ENCODE data around the gene TRAM2. TPM values are rescaled to one million over a fixed set of nuclear protein-coding genes. Genes with fewer than 3 reads are reported as not detected.

Gene TRAM2
- polyA plus RNA-seq, 4 donors = 45.8 to 52.9 (median 48.1) TPM

- peak in 2 of 4 donors; percentile 73 to 76 for DNase-seq (ENCODE audit: low read depth in 4 of 4, low spot score in 3 of 4)
Measured at GRCh38 chr6:52595000-52595795, 18.3 kb upstream of the TRAM2 start.

- no peak for DNase-seq (ENCODE audit: low read depth in 4 of 4, low spot score in 3 of 4)
Measured at GRCh38 chr6:52594221-52594620, 17.4 kb upstream of the TRAM2 start.

GRCh38 chr6:52591832-52592231 lies 15.0 kb upstream of the TRAM2 start:
- no peak for DNase-seq (ENCODE audit: low read depth in 4 of 4, low spot score in 3 of 4)

- no peak for DNase-seq (ENCODE audit: low read depth in 4 of 4, low spot score in 3 of 4)
Measured at GRCh38 chr6:52590152-52590891, 13.5 kb upstream of the TRAM2 start.

GRCh38 chr6:52588710-52589091 lies 11.8 kb upstream of the TRAM2 start:
- DNase-seq (ENCODE audit: low read depth in 4 of 4, low spot score in 3 of 4) = no peak

- DNase-seq (ENCODE audit: low read depth in 4 of 4, low spot score in 3 of 4) = no peak
Measured at GRCh38 chr6:52588087-52588709, 11.3 kb upstream of the TRAM2 start.

DNA sequence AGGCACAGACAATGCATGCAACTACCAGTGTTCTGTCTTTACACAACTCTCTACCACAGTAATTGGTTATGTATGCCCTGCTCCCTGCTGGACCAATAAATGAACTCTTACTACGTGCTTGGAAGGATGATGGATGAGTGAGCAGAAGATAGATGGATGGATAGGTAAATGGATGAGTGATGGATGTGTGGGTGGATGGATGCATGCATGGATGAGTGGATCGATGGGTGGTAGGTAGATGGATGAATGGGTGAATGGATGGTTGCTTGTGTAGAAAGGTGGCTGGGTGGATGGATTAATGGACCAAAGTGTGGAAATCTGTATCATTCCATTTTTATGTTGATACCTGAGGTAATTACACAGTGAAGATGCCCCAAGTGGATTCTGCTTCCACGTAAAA lies 10.1 kb upstream of the TRAM2 start:
- DNase-seq (ENCODE audit: low read depth in 4 of 4, low spot score in 3 of 4) = no peak

GRCh38 chr6:52584203-52584602 lies 7.3 kb upstream of the TRAM2 start:
- DNase-seq (ENCODE audit: low read depth in 4 of 4, low spot score in 3 of 4) = no peak

GRCh38 chr6:52582996-52583395 lies 6.1 kb upstream of the TRAM2 start:
- no peak for DNase-seq (ENCODE audit: low read depth in 4 of 4, low spot score in 3 of 4)

DNA sequence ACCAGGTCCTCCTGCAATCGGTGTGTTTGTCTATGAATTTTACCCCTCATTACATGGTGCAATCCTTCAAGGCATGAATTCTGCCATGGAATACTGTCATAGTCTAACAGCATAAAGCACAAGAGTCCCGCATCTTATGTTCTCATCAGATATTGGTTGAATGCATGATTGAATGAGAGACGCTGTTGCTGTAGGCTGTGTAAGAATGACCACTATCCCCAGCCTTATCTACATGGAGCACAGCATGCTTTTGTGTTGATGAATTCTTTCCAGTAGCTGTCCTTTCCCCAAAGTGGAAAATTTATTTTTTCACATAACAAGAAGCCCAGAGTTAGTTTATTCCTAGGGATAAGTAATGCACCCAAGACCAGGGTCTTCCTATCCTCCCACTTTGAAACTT lies 5.6 kb upstream of the TRAM2 start:
- no peak for DNase-seq (ENCODE audit: low read depth in 4 of 4, low spot score in 3 of 4)

GRCh38 chr6:52580905-52581304 lies 4.0 kb upstream of the TRAM2 start:
- DNase-seq (ENCODE audit: low read depth in 4 of 4, low spot score in 3 of 4) = no peak

GRCh38 chr6:52579006-52579660 lies 2.3 kb upstream of the TRAM2 start:
- no peak for DNase-seq (ENCODE audit: low read depth in 4 of 4, low spot score in 3 of 4)

- no peak for DNase-seq (ENCODE audit: low read depth in 4 of 4, low spot score in 3 of 4)
Measured at GRCh38 chr6:52577778-52578463, 1.1 kb upstream of the TRAM2 start.

DNA sequence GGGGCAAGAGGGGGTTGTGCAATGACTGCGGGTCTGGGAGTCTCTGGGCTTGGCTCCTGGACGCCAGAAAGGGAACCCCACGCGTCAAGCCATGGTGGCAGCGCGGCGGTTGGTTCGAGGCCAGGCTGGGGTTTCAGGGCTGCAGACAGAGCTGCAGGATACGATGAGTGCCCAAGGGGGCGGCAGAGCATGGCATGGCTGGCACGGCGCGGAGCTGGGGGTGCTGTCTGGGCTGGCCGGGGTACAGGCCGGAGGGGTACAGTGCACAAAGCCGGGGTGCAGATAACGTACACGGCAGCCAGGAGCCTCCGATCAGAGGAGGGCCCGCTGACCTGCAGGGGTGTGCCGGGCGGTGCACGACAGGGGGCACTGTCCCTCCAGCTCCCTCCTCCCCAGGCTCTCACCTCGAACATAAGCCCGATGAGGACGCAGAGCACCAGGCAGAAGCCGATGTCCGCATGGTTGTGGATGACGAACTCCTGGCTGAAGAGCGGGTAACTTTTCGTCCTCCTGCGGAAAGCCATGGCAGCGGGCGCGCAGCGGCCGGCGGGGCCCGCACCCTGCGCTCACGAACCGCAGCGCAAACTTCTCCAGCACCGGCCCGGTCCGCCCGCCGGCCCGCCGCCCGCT lies 353 bp downstream of the TRAM2 start:
- no peak for DNase-seq (ENCODE audit: low read depth in 4 of 4, low spot score in 3 of 4)

- no peak for DNase-seq (ENCODE audit: low read depth in 4 of 4, low spot score in 3 of 4)
Measured at GRCh38 chr6:52576054-52576391, 837 bp downstream of the TRAM2 start.

DNA sequence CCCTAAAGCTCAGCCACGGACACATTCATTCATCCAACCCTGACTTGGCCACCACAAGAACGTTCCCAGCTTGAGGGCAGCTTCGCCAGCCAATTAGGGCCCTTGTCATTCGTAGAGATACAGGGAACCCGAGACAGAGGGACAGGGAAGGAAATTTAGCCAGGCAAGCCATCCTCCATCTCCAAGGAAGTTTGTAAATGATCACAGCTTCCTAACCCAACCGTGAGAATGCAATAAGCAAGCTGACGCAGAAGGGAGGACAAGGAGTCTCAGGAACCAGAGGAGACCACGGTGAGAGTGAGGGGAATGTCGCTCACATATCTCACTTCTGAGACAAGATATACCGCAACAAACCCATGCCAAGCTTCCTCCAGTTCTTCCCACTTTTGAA lies 1.4 kb downstream of the TRAM2 start:
- no peak for DNase-seq (ENCODE audit: low read depth in 4 of 4, low spot score in 3 of 4)

DNA sequence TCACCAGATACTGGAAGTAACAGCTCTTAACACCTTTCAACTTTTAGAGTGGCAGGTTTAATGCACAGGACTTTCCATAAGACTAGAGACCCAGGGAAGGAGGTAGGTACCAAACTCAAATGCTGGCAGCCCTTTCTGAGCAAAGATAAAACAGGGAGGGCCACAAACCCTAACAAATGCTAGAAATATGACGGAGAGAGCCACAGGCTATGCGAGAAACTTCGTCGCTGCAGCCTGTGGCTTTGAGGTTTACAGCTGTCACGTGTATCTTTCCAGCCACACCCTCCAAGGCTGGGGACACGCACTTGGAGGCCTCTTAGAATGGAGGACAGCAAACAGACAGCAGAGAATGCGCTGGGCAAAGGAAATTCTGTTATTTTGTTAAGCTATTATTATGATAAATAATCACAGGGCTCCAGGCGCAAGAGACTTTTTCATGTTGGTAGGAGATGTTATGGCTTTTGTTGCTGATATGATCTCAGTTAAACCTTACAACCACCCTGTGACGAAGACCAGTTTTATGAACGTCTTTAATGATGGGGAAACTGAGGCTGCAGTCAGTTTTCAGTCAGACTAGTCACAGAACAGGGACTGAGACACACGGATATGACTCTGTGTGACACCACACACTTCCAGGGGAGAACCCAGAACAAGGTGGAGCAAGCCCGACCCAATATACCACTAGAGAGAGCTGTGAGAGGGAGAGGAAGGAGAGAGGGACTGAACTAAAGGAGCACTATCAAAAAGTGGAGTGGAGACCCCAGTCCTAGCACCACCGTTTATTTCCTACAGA lies 2.0 kb downstream of the TRAM2 start:
- DNase-seq (ENCODE audit: low read depth in 4 of 4, low spot score in 3 of 4) = no peak

DNA sequence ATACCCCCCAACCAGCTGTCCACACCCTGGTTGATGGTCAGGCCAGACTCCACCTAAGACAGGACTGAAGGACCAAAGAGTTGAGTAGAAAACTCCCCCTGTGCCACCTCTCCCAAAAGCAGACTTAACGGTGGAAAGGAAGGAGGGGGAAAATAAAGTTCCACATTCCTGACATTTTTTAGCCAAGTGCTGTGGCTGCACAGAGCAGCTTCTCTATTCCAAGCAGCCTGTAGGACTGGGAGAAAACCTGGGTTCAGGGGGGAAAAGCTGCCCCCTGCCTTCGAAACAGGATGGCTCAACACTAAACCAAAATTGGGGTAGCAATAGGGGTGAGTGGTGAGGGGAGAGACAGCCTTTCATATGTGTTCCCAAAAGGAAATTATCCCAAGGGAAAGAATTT lies 3.6 kb downstream of the TRAM2 start:
- no peak for DNase-seq (ENCODE audit: low read depth in 4 of 4, low spot score in 3 of 4)

DNA sequence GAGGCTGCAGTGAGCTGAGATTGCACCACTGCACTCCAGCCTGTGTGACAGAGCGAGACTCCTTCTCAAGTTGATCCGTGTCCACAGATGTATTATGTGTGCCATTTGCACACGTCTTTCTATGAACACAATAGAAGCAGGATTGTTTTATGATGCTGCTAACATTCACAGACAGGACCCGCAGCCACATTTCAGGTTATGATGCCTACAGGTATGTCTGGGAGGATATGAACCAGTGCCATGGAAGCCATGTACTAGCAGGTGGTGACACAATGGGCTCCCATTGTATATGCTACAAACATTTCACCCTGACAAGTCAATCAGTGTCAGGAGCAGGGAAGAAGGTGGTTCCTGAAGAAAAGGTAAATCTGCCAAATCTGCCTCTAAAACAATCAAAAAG lies 4.3 kb downstream of the TRAM2 start:
- no peak for DNase-seq (ENCODE audit: low read depth in 4 of 4, low spot score in 3 of 4)
